ENCODE data around the gene CYP2S1.
"Not testable (repeated sequence)": the region's sequence is repeated elsewhere in the genome, so short reads cannot be mapped to it uniquely, and the experiment has no call there.

The CYP2S1 gene, protein sequence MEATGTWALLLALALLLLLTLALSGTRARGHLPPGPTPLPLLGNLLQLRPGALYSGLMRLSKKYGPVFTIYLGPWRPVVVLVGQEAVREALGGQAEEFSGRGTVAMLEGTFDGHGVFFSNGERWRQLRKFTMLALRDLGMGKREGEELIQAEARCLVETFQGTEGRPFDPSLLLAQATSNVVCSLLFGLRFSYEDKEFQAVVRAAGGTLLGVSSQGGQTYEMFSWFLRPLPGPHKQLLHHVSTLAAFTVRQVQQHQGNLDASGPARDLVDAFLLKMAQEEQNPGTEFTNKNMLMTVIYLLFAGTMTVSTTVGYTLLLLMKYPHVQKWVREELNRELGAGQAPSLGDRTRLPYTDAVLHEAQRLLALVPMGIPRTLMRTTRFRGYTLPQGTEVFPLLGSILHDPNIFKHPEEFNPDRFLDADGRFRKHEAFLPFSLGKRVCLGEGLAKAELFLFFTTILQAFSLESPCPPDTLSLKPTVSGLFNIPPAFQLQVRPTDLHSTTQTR

DNA sequence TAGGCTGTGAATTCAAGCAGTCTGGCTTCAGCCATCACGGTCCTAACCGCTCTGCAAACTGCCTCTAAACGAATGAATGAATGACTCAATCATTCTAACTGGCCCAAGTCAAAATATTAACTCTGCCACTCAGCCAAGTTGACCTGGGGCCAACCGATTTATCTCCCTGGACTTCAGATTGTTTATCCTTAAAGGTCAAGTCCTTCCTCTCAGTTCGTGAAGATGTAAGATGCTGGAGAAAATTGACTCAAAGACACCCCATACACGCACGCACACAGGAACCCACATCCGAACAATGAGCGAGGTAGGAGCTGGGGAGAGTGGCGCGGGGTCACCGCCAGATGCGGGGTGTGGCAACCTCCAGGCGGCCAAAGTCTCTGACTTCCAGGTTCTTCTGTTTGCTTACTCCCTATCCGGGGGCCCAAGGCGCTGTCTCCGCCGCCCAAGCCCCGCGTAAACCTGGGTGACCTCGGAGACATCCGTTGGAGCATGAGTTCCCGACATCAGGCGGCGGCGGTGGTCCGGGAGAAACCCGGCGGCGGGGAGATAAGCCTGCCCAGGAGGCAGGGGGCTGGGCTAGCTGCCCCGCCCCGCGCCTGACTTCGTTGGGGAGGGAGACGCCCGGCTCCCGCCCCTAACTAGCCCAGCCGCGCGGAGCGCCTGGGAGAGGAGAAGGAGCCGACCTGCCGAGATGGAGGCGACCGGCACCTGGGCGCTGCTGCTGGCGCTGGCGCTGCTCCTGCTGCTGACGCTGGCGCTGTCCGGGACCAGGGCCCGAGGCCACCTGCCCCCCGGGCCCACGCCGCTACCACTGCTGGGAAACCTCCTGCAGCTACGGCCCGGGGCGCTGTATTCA is at the start of gene CYP2S1:
TSS of gene CYP2S1 (plus strand) at position 646 of the 856 bp plus-strand sequence. CDS start at position 692, 46 bp downstream.
- DNase-seq = no peak

DNA sequence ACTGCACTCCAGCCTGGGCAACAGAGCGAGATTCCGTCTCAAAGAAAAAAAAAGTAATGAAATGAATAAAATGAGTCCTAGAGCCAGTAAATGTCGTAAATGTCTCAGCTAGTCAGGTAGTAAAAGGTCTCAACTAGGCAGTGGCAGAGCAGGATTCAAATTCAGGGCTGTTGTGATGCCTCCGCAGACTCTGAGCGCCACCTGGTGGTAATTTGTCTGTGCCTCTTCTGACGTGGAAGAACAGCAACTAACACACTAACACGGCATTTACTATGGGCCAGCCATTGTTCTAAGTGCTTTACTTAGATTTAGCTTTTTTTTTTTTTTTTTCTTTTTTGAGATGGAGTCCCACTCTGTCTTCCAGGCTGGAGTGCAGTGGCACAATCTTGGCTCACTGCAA is 48.6 kb upstream of the CYP2S1 start:
- peak; percentile 61 to 73 for DNase-seq

DNA sequence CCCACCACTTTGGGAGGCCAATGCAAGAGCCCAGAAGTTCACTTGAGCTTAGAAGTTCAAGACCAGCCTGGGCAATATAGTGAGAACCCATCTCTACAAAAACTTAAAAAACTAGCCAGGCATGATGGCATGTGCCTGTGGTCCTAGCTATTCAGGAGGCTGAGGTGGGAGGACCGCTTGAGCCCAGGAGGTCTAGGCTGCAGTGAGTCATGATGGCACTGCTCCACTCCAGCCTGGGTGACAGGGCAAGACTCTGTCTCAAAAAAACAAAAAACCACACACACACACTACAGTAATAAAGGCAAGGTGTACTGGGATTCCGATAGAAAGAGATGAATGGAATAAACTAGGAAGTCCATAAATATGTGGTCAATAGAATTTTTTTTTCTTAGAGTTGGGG is 43.2 kb upstream of the CYP2S1 start:
- DNase-seq = no peak

DNA sequence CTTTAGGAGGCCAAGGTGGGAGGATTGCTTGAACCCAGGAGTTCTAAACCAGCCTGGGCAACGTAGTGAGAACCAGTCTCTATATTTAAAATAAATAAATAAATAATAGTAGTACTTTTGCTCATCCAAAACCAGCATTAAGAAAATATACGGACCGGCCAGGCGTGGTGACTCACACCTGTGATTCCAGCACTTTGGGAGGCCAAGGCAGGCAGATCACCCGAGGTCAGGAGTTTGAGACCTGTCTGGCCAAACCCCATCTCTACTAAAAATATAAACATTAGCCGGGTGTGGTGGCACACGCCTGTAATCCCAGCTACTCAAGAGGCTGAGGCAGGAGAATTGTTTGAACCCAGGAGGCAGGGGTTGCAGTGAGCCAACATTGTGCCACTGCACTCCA is 42.0 kb upstream of the CYP2S1 start:
- not testable (repeated sequence) for DNase-seq

DNA sequence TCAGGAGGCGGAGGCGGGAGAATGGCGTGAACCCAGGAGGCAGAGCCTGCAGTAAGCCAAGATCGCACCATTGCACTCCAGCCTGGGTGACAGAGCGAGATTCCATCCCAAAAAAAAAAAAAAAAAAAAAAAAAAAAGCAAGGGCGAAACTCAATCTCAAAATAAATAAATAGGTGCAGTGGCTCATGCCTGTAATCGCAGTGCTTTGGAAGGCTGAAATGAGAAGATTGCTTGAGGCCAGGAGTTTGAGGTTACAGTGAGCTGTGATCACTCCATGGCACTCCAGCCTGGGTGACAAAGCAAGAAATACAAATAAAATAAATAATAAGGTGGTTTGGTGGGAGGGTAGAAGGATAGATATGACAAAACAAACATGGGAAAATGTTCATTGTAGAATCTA is 39.0 kb upstream of the CYP2S1 start:
- no peak for DNase-seq

DNA sequence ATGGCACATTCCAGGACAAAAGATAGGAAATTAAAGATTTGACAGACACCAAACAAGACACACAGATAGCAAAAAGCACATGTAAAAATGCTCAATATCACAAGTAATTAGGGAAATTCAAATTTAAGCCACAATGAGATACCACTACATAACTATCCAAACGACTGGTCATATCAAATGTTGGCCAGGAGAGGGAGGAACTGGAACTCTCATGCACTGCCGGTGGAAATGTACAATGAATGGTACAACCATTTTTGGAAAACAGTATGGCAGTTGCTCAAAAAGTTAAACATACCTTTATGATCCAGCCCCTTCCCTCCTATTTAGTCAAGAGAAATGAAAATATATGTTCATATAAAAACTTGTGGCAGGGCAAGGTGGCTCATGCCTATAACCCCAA is 36.8 kb upstream of the CYP2S1 start:
- DNase-seq = no peak

DNA sequence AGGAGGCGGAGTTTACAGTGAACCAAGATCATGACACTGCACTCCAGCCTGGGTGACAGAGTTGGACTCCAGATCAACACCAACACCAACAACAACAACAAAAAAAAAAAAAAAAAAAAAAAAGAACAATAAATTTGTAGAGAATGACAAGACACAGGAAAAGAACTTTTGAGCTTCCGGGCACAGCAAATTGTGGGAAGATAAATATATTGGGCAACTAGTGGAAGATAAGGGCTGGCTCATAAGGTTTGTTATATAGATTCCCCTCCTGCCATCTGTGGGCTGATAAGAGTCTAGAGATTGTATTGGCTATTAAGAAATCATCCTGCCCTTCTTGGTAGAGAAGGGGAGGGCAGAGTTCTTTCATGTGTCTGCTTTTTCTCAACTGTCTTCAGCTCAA is 33.1 kb upstream of the CYP2S1 start:
- DNase-seq = no peak

DNA sequence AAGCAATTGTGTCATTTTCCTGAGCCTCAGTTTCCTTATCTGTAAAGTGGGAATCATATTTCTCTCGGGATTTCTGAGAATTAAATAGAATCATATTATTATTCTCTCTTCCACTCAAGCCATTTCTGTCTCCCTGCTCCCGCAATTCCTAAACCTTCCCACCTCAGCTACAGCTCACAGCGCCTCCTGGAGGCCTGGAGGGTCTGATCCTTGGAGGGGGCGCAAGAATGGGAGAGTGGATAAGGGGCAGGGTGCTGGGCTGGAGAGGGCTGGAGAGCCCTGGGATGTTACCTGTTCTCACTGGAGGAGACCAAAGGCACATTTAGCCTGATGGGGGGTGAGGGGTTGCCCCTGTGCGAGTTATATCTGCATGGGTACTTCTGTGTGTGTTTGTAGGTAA is 31.1 kb upstream of the CYP2S1 start:
- DNase-seq = no peak

DNA sequence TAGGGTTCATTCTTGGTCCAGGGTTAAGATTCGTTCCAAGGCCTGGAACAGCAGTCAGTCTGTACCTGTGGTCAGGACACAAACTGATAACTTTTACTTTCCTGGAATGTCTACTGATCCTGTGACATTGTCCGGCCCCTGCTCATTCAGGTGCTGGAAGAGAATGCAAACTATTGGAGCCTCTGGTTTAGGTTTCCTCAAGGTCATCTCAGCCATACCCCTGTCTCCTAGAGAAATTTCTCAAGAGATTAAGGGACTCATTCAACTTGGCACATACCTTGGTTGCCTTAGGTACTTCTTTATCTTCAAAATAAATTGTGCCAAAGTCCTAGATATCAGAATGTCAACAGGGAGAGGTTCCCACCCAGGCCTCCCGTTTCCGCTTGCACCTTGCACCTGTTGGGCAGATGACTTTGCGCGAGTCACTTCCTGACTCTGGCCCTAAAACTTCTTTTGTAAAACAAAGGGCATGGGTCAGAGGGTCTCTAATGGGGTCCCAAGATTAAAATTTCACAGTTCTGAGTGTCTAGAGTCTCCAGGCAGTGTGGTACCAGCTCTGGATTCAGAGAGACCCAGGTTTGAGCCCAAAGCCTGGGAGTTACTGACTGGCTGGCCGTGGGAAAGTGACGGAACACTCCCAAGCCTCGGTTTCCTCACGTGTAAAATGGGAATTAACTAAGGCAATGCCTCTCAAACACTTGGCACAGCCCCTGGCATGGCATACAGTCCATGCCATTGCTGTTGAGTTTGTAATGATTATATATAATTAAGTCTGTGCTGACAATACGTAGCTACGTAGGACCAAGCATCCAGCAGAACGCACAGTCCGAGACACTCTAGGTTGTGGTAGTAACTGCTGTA is 25.8 kb upstream of the CYP2S1 start:
- DNase-seq = no peak

DNA sequence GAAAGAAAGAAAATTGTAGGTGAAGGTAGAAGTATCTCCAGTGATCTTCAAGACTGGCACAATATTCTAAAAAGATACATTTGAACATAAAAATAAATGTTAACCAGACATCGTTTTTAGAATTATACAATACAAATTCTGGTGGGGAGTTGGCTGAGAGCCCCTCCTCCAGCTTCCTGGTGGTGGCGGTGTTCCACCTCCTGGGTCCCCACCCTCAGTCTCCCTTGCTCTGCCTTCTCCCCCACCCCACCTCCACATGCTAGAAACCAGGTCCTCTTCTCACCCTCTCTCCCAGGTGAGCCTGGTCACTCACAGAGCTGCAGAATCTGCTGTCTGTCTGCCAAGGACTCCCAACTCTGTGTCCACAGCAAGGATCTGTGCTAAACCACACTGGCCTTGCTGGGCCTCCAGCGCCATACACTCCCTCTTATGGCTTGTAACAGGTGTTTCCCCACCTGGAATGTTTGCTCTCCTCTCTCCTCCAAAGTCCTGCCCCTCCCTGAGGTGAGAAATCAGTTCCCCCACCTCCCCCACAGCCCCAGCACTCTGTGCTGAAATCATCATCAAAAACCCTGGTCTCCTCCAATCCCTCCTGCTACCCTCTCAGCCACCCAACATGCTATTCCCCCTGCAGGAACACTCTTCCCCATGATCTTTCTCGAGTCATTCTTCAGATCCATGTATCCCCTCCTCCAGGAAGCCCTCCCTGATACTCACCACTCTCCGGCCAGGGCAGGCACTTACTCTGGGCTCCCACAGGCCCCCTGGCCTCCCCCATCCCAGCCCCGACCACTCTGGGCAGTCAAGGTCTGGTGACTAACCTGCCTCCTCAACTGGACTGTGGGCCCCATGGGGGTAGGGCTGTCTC is 20.5 kb upstream of the CYP2S1 start:
- no peak for DNase-seq

DNA sequence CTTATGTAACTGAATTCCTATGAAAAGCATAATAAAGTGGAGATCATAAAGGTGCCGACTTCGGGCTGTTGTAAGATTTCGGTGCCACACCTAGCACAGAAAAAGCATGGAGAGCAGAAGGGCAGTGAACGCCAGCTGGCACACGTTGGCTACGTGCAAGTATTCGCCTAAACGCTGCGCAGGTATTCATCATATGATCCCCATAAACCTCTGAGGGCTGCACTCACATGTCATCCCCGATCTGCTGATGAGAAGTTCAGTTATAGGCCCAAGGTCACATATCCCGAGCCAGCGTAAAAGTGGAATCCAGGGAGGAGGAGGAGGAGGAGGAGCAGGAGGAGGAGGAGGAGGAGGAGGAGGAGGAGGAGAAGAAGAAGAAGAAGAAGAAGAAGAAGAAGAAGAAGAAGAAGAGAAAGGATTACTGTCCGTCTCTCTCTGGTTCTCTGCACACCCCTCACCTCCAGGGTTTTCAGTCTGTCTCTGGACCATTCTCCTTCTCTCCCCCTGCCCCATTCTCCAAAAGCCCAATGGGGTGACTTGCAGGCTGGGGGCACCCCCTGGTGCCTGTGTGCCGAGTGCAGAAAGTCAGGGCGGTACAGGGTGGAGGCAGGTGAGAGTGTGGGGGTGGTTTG is 18.6 kb upstream of the CYP2S1 start:
- no peak for DNase-seq

DNA sequence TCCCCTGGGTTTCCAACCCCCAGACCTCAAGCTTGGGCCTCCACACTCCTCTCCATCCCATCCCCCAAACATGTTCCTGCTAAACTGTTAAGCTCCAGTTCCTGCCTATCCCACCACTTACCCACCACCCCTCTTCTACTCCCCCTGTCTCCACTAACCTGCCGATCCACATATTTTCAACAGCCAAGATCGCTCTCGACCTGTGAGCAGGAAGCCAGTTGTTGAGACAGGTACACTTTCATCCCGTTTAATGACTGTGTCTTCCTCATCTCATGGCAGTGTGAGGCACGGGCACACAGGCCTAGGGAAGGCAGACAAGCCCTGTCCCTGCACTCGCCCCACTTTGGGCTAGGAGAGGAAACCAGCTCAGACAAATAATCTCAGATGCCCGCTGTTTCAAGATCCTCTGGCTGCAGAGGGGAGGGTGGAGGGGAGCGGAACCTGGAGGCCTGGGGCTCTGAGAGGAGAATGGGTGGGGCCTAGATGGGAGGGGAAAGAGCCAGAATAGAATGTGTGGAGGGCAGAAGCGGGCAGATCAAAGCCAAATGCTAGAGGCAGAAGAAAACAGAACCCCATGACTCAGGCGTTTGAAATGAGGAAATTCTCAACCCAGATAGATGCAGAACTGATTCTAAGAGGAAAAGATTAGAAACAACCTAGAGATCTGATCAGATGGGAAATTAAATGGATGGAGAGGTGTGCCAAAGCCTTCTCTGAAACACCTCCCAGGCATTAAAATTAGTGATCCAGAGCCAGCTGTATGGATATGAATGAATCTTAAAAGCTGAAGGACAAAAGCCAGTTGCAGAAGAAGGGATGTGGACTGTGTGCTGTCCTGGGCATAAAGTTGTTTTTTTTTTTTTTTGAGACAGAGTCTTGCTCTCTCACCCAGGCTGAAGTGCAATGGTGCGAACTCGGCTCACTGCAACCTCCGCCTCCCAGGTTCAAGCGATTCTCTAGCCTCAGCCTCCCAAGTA is 16.9 kb upstream of the CYP2S1 start:
- no peak for DNase-seq

DNA sequence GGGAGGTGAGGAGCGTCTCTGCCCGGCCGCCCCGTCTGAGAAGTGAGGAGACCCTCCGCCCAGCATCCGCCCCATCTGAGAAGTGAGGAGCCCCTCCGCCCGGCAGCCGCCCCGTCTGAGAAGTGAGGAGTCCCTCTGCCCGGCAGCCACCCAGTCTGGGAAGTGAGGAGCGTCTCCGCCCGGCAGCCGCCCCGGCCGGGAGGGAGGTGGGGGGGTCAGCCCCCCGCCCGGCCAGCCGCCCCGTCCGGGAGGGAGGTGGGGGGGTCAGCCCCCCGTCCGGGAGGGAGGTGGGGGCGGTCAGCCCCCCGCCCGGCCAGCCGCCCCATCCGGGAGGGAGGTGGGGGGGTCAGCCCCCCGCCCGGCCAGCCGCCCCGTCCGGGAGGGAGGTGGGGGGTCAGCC is 12.8 kb upstream of the CYP2S1 start:
- DNase-seq = not testable (repeated sequence)

DNA sequence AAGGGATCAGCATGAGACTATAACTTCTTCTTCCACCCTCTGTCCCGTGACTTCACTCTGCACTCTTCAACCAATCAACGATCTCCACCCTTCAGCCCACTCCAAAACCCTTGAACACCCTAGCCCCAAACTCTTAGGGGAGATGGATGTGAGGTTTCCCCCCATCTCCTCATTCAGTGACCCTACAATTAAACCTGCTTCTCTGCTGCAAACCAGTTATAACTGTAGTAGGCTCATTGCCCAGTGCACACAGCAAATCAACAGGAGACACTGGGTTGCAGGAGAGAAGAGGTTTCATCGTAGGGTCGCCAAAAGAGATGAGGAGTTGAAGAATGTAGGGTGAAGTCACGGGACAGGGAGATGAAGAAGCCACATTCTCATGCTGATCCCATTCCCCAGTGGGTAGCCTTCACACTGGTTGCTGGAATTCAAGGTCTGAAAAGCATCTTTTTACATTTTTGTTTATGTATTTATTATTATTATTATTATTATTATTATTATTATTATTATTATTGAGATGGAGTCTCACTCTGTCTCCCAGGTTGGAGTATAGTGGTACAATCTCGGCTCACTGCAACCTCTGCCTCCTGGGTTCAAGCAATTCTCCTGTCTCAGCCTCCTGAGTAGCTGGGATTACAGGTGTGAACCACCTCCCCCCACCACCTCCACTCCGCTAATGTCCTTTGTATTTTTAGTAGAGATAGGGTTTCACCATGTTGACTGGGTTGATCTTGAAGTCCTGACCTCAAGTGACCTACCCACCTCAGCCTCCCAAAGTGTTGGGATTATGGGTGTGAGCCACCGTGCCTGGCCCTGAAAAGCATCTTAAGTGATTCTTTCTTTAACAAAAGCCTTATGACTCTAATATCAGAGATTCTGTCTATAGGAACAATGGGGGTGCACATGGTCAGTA is 5.8 kb upstream of the CYP2S1 start:
- DNase-seq = no peak

DNA sequence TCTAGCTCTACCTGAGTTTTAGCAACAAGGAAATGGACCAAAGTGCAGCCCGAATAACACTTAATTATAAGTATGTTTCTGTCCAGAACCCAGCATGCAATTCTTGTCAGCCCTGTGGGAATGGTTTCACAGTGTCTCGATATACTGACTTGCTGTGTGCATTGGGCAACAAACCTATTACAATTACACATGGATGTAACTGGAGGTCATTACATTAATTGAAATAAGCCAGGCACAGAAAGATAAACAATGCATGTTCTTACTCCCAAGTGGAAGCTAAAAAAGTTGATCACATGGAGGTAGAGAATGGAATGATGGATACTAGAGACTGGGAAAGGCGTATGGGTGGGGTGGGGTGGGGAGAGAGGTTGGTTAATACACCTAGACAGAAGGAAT is 5.1 kb upstream of the CYP2S1 start:
- no peak for DNase-seq

DNA sequence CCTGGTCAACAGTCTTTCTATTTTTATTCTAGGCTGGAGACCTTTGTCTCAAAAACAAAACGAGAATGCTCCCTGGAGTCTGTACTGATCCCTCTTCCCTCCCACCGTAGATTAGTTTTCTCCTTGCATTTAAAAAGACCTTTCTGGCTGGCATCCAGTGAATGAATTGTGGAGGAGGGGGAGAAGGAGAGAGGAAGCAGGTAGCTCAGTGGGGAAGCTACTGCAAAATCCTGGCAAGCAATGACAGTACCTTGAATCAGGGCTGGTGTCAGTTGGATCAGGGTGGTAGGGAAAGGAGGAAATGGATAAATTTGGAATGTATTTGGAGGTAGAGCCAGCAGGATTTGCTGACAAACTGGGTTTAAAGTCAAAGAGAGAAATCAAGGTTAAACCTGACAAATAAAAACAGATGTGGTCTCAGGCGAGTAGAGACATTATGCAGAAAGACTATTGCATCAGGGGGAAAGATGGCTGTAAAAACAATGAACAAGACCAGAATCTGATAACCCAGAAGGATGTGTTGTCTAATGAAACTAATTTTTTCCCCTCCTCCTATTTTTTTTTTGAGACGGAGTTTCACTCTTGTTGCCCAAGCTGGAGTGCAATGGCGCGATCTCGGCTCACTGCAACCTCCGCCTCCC is 3.5 kb upstream of the CYP2S1 start:
- DNase-seq = no peak

DNA sequence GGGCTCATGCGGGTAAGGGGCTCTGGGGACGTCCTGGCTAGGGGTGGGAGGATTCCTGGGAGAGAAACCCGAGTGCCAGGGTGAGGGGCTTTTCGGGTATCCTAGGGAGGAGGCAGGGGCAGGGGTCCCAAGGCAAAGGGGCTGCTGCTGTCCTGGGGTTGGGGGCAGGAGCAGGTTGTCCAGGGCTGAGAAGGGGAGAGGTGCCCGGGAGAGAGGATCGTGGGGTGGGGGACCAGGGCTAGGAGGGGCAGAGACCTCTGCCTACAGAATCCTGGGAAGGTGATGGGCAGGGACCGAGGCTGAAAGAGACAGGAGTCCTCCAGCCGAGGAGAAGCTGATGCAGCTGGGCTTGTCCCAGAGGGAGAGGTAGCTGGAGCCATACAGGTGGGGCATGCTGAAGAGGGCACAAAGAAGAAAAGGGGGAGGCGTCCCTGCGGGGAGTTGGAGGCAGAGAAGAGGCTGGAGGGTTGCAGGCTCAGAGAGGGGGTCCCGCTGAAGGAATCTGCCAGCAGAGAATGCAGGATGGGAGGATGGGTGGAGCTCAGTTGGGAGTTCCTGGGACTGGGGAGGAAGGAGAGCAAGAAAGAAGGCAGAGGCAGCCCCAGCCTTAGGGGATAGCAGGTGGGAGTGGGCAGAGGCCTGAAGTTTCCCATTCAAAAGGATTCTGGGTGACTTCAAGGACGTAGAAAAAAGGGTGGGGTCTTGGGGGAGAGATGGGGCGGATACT is 574 bp downstream of the CYP2S1 start:
- DNase-seq = no peak

DNA sequence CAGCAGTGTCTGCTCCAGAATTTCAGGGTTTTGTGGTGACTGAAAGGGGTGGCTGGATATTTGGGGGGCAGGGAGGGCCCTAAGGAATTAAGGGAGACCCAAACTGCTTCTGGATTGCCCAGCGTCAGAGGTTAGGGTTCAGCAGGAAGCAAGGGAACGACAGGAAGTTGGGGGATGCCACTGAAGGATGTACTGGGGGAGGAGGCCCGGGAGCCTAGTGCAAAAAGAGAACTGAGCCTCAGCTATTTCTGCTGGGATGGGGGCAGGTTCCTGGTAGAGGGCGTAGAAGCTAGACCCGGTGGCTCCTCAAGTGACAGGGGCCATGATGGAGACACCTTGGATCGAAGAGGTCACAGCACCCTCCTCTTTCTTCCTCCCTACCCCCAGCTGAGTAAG is 1.1 kb downstream of the CYP2S1 start:
- no peak for DNase-seq
